Cerebellar nuclear complex (tissue), 1 donor: Measurements from ENCODE around the gene SMG7.

Source experiments
- DNase-seq, 2 experiments: peaks; one replicate each; lab custom pipeline; 2025; lab: John Stamatoyannopoulos, UW

Gene SMG7

DNA sequence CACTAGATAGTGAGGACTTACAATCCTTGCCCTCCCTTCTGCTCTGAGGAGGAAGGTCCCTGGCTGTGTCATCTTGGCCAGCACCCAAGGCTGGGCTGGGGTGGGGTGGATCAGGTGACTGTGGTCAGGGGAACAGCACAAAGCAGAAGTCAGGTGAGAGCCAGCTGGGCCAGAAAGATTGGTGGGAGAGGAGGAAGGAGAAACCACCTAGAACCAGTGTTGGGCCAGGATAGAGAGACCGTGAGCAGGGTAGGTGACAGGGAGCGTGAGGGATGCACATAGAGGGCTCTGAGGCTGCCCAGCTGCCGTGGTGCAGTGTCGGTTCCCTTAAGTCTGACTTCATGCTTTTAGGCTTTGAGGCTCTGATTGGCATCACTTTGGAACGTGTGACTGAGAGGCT lies 95.3 kb downstream of the SMG7 start:
- no peak for DNase-seq

DNA sequence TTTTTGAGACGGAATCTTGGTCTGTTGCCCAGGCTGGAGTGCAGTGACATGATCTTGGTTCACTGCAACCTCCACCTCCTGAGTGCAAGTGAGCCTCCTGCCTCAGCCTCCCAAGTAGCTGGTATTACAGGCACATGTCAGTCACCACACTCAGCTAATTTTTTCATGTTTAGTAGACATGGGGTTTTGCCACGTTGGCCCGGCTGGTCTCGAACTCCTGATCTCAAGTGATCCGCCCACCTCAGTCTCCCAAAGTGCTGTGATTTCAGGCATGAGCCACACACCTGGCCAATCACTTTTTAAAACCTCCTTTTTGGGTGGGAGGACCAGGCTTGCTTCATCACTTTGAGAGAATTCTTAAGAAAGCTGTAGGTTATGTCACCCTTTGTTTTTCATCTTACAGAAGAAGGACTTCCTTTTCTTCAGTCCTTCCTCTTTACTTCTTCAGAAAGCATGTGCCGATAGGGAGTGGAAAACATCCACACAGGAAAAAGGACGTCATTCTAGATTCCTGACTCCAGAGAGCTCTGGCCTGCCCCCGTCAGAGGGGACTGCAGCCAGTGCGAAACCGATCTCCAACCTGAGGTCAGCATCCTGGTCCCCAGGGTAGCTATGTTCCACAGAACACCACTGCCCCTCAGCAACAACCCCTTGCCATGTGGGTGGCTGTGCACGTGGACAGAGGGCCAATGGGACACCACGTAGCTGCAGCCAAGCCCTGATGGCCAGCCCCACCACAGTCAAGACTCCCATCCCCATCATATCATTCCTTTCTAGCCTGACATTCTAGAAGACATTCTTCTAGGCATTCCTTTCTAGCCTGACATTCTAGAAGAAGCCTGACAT lies 96.1 kb downstream of the SMG7 start:
- no peak for DNase-seq

DNA sequence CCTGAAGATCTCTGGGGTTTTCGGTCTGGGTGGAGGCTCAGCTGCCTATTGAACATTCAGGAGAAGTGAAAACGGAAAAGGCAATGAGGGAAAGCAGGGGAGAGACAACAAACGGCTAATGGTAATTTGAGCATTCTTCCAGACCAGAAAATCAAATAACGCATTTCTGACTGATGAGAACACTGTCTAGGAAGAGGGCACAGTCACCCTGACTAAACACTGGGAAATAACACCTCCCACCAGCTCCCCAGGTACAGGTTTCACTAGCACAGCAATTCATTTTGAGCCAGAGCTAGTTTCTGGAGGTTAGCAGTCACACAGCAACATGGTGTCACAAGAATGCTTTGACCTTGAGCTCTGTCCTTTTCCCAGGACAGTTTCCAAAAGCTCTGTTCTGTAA lies 96.8 kb downstream of the SMG7 start:
- DNase-seq = no peak

DNA sequence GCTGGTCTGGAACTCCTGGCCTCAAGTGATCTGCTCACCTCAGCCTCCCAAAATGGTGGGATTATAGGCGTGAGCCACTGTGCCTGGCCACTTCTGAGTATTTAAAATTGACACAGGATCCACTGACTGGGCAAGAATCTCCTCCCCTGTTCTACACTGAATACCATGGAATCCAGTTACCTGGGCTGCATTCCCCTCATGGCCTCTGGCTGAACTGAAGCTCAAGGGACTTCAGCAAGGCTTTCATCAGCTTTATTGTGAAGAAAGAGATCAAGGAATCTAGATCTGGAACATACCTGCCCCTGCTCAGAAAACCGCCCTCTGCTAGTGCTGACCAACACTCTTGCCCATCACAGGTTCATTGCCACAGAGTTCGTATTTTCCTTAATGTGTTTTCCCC lies 97.5 kb downstream of the SMG7 start:
- DNase-seq = no peak

DNA sequence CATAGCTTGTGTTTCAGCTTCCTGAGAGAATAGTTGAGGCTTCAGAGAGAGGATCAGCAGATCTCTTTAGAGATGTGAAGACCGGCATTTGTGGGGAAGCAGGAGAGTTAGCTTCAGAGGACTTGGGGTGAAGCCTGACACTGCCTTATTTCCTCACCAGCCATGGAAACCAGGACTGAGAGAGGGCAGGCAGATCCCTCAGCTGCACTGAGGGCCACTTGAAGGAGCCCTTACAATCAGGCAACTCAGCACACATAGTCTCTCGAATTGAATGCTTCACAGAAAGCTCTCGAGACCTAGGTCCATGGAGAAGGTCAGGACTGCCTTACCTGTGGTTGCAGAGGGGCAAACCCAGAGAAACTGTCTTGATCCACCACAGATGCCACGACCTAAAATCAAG lies 98.2 kb downstream of the SMG7 start:
- DNase-seq = no peak

DNA sequence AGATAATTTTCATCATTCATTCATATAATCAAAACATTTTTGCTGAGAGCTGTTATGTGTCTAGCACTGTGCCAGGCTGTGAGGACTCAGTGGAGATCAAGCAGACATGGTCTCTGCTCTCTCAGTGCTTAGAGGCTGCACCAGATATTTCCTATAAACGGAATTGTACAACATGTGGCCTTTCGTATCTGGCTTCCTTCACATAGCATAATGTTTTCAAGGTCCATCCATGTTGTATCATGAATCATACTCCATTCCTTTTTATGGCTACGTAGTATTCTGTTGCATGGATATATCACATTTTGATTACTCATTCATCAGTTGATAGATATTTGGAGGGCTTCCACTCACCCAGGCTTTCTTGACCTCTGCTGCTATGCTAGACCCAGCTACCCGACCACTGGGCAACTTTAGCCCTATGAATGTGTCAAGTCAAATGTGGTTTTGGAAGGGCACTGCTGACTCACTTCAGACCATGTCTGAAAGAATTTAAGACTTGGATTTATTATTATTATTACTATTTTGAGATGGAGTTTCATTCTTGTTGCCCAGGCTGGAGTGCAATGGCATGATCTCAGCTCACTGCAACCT lies 99.5 kb downstream of the SMG7 start:
- no peak for DNase-seq

DNA sequence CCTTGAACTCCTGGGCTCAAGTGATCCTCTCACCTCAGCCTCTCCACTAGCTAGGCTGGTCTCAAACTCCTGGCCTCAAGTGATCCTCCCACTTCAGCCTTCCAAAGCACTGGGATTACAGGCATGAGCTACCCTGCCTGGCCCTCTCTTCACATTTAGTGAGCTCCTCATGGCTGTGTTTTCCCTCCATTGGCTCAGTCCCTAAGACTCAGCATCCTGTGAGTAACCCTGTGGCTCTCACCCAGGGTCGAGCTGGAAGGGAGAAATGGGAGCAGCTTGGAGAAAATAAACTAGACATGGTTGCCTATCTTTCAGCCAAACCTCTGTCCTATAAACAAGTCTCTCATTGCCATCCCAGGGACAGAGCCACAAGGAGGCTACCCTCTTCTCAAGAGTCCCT lies 100.4 kb downstream of the SMG7 start:
- DNase-seq = no peak

DNA sequence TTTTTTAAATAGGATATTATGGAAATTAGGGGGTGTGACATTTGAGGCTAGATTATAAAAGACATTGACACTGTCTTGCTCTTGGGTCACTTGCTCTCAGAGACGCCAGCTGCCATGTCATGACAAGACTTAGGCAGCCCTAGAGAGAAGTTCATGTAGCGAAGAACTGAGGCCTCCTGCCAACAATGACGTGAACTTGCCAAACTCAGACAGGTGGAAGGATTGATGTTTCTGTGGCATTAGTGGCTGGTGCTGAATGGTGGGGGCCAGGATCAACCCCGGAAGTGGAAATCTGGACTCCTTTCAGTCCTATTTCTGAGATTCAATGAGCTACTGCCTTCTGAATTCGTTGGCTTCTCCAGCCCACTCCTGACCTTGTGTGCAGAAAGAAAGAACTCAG lies 103.3 kb downstream of the SMG7 start:
- no peak for DNase-seq

DNA sequence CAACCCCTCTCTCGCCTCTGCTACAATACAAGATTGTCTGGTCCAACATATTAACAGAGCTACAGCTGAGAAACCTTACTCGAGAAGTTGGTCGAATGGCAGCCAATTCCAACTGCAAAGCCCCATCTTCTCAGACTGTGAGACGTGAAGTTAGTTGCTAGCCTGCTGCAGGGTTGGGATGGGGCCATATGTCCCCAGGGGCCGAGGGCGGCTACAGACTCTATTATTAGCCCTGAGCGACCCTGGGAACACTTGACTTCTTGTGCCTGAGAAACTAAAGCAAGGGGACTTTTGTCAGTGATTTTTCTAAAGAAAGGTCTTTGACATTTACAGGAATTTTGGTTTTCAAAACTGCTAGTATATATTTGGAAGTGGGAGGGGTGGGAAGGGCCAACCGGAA lies 104.2 kb downstream of the SMG7 start:
- DNase-seq = no peak

DNA sequence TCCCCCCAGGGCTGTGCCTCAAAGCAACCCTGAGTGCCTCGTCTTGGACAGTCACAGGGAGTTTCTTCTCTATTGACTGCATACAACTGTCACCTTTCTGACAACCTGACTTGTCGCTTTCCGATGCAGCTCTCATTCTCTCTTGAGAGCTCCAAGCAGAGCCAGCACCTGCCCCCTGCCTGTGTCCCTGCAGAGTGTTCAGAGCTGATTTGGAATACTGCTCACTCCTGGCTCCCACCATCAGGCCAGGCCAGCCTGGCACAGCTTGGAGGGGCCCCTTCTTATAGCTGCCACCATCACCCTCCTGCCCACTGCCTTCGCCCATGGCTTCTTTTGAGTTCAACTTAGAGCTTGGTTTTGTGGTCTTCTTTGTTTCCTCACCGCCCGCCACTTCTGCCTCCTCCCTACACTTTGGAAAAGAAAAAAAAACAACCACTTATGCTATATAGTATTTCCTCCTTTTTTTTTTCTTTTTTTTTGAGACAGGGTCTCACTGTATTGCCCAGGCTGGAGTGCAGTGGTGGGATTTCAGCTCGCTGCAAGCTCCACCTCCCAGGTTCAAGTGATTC lies 105.7 kb downstream of the SMG7 start:
- no peak for DNase-seq

DNA sequence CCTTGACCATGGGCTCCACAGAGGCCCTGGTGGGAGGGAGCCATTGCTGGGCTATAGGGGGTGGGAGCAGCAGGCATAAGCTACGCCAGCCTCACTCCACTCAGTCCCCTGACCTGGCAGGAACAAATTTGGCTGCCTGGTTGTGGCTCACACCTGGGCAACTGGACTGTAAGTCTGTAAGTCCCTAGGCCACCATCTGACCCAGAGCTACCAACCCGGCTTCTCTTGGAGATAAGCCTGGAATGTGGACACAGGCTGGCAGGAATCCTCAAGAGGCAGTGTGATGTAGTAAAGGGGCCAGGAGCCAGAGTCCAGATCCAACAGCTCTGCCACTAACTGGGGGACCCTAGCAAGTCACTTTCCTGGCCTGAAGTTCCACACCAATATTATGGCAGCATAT lies 106.6 kb downstream of the SMG7 start:
- no peak for DNase-seq

DNA sequence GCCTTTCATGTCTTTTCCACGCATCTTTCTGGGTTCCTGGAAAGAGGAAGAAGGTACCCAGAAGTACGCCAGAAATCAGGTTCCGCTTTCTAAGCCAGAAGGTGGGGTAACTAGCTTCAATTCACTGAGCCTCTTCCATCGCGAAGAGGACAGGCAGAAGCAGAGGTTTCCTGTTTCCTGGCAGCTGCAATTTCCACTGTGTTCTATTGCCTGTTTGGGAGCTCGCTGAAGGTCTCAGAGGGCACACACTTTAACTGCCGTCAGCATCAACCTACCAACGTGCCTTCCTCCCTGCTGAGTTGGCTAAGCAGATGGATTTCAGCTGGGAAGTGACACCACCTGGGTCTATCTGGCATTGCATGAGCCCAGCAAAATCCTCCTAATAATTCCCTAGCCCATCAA lies 108.0 kb downstream of the SMG7 start:
- DNase-seq = no peak

DNA sequence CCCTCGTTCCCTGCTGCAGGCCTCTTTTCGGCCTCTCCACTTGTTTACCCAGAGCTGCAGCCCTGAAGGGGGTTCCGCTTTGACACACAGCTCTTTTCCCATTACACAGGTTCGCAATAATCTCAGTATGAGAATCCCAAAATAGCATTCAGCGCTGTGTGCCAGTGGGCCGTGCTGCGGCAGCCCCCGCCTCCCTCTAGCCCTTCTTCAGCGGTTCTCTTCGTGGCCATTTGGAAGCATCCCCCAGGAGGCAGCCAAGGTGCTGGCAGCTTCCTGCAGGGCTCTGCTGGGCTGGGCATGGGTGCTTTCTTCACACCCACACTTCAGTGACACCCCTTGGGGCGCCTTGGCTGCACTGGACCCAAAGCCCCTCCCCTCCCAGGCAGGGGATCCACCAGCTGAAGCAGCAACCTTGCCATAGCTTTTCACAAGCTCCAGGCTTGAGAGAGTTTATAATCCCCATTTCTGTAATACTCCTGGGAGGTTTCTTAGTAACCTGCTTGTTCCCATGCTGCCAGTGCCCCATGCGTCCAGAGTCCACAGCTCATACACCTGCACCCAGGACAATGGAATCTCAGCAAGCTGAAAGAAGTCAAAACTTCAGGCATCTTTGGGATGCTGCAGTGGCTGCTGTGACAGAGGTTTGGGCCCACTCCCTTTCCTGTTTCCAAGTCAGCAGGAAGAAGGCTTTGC lies 109.9 kb downstream of the SMG7 start:
- no peak for DNase-seq

DNA sequence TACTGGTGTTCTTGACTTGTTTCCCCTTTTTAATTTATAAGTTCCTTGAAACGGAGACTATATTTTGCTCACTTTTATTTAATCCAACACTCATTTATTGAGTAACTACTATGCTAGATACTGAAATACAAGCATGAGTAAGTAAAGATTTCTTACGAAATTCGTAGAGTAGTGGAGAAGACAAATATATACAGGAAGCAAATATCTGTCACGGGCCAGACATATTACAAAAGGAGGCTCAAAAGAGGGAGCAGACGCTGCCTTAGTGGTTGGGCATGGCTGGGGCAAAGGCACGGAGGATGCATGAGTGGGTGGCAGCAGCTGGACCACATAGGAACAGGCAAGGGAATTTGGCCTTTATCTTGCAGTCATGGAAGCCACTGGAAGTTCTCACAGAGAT lies 111.2 kb downstream of the SMG7 start:
- DNase-seq = no peak

DNA sequence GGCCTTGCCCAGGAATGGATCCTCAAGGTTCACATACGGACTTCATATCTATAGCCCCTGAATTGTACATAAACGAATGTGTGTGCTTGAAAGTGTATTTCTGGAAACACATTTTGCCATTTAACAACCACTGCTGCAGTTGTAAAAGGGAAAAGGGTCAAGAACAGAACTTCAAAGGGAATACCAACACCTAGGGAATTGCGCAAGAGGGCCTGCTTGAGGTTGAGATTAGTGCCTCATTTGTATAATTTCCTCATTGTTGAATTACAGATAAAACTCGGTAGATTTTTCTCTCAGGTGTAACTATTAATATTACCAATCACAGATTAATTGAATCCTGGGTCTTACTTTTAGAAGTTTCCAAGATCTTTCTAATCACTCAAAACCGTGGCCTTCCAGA lies 111.8 kb downstream of the SMG7 start:
- DNase-seq = no peak

DNA sequence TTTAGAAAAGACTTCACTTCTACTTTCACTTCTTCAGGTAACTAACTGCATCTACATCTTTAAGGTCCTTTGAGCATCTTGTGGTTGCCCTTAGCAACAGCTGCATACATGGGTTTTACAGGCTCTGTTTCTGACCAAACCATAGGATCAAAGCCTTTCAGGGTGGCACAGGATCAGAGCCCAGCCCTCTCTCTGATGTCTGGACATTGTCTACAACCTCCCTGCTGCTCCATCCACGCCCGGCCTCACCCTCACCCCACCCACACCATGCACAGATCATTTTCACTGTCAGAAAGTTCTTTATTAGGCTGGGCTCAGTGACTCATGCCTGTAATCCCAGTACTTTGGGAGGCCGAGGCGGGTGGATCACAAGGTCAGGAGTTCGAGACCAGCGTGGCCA lies 112.7 kb downstream of the SMG7 start:
- no peak for DNase-seq

DNA sequence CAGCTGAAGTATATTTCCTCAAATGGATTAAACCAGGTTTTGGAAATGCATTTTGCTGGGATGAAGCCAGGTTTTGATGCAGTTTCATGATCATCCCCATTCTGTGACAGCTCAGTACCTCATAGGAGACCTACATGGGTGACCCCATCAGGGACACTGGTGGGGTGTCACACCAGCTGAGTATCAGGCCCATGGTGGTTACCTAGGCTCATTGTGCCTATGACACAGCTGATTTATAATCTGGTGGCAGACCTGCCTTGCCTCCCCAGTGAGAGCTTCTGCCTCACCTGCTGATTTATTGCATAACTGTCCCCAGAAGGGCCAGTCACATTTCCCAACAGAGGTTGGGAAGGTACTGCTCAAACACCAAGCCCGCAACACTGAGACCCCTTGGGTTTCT lies 114.2 kb downstream of the SMG7 start:
- no peak for DNase-seq

DNA sequence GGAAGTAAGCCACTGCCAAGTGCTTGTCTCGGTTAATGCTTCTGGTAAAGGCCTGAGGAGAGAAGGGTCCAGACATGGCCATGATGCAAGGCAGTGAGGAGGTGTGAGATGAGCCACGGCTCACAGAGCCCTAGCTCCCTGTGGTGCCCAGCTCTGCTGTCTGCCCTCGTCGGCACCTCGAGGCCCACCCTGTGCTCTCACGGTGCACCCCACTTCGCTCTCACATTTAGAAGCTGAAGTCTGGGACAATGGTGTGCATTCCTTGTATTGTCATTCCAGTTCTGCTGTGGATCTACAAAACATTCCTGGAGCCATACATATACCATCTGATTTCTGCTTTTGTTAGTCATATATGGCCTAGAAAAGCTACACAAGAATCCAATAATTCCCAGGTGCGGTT lies 114.6 kb downstream of the SMG7 start:
- DNase-seq = no peak

DNA sequence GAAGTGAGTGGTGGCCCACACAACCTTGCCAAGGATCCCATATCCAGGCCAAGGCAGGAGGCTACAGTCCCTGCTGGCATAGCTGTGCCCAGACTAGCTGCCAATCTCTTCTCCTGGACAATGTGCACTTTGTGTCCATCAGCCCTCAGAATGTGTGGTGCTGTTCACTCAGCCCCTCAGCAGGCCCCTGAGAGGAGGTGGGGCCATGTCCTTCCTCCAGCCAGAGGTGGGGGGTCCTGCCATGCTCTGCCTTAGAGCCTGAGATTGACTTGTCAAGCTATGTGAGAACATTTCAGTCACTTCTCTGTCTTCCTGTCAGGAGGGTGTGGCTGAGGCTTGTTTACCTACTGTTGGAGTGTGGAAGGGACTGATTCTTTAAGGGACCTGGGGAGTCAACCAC lies 116.5 kb downstream of the SMG7 start:
- DNase-seq = no peak

DNA sequence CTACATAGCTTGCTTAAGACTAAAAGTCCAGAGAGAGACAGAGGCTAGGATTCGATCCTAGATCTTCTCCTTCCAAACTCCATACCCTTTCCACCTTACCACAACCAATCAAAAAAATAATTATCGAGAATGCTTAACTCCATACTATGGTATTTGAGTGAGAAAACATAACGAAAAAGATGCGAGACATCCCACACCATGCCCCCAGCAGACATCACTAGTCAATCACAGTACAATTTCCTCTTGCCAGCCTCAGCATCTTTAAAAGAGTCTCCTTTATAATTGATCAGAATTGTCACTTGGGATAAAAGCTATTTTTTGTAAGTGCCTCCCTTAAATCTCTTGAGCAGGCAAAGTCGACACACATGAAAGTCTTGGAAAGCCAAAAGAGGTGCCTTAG lies 117.1 kb downstream of the SMG7 start:
- no peak for DNase-seq

DNA sequence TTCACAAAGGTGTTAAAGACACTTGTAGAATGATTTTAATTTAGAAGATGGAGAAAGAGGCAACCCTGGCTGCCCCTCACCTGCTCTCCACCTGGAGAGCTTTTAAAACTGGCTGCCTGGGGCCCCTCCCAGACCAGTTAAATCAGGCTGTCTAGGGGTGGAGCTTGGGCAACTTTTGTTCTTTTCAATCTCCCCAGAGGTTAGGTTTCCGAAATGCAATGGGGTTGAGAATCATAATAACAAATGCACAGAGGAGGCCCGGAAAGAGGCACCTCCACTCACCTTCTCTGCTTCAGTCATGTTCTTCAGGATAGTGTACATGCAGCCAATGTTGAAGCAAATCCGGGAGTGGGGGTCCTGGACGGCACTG lies 117.6 kb downstream of the SMG7 start:
- no peak for DNase-seq

DNA sequence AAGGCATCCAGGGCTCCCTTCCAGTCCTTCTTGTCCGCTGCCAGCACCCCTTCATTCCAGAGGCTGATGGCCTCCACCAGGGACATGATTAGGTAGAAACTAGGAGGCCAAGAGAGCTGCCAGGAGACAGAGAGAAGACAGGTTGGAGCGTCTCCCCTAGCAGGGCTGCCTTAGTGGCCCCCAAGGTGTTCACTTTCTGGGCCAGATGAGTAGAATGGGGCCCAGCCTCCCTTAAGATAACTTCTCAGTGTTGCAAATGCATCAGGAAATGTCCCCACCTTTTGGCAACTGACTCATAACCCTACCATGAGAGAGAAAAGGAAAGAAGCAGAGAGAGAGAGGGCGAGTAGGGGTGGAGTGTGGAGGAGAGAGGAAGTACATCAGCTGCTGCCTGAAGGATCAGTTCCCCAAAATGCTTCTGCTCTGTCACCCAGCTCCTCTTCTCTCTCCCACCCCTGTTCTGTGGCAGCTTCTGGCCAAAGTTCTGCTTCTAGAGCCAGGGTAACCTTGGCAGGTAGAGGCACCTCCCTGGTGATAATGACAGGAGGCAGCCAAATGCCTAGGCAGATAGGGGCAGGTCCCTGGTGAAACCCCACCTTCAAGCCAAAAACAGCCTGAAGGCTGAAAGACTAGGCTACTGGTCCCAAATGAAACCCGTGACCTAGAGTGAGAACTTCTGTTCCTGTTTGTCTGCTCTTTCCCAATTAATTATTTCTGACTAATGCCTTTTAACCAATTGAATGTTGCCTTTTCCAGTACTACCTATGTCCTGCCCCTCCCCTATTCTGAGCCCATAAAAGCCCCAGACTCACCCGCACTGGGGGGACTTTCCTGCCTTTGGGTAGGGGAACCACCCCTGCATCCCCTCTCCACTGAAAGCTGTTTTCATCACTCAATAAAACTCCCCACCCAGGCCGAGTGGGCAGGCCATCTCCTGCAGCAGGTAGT lies 118.2 kb downstream of the SMG7 start, which contains the start of gene NCF2:
NCF2 (minus strand) TSS at position 216 of the 948 bp plus-strand sequence; CDS start at position 86, 130 bp downstream.
- no peak for DNase-seq
